AG04449 (cell line): ENCODE measurements around the gene S100A14.

Source experiments
- CTCF ChIA-PET: fragments of 350-600 bp; formaldehyde crosslinking; extraction: SDS; loops from one replicate; lab custom pipeline; 2021; ENCODE audit warnings: antibody characterized with exemption; lab: Yijun Ruan, JAX
- POLR2A ChIA-PET: fragments of 400-600, 350-600 bp; formaldehyde crosslinking; extraction: SDS; loops from one replicate; lab custom pipeline; 2020; ENCODE audit warnings: antibody characterized with exemption, inconsistent platforms; lab: Yijun Ruan, JAX
- DNase-seq: peaks from one replicate; pipeline ENCODE4 v3.0.0-alpha.2; 2010; ENCODE audit warnings: low read depth, low spot score
- H3K4me3 ChIP-seq: 2 replicates; pipeline ENCODE4 v1.5.1; 2011; ENCODE audit warnings: low read depth, mild to moderate bottlenecking, control low read depth, low read length
- TF ChIP-seq, protein P1 (sequence below): IDR thresholded peaks from one replicate; pipeline ENCODE4 v1.5.1; 2011; ENCODE audit warnings: mild to moderate bottlenecking, moderate library complexity, low read length, control low read depth, inconsistent platforms; ENCODE audit not compliant: insufficient read depth; ENCODE audit errors: missing control alignments

Gene S100A14

DNA sequence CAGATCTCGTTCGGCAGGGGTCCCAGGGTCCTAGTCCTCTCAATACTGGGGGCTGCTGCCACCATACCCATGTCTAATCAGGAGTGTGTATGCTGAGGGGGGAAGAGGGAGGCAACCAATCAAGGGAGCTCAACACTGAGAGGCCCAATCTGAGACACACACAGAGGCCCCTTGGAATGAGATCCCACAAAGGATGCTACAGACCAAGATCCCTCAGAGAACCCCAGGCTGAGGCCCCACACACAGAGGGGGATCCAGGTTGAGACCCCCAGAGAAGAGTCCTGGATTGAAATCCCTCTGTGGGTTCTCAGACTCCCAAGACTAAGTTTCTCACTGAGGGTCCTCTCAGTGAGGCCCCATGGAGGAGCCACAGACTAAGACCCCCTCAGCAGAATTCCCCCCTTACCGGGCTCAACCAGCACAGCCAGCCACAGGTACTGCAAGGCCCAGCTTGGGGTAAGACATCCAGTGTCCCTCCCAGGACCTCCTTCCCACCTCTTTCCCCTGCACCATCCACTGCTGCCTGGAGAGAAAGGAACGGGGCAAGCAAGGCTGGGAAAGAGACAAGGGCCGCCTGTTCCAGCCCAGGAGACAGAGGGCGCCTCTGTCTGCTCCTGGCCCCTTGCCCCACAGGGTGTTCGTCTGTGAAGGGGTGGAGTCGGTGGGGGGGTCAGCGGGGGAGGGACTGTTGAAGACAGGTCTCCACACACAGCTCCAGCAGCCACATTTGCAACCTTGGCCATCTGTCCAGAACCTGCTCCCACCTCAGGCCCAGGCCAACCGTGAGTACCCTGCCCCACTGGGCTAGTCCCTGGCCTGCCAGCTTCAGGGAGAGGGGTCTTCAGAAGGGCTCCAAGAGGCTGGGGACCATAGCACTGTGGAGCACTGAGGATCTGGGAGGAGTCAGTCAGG, 11.8 kb upstream of the S100A14 start, which contains the start of gene S100A1:
Gene S100A1, plus strand, starts transcription at position 720 of the 912 bp plus-strand sequence. CDS start 2,088 bp downstream, outside the sequence.
- POLR2A ChIA-PET, result interaction anchor here (0.6 to 2.7 kb wide), 33 partner anchors 9 to 362 kb away, joined by 3 to 127 read pairs (median 5); partner anchors contain the start of genes CREB3L4, DENND4B, ILF2 and INTS3
- CTCF ChIA-PET, result interaction anchor here (0.7 to 14.0 kb wide), 23 partner anchors 10 to 325 kb away, joined by 3 to 178 read pairs (median 4); partner anchors contain the start of genes S100A14, S100A16 and S100A6
- TF ChIP-seq, protein P1, sequence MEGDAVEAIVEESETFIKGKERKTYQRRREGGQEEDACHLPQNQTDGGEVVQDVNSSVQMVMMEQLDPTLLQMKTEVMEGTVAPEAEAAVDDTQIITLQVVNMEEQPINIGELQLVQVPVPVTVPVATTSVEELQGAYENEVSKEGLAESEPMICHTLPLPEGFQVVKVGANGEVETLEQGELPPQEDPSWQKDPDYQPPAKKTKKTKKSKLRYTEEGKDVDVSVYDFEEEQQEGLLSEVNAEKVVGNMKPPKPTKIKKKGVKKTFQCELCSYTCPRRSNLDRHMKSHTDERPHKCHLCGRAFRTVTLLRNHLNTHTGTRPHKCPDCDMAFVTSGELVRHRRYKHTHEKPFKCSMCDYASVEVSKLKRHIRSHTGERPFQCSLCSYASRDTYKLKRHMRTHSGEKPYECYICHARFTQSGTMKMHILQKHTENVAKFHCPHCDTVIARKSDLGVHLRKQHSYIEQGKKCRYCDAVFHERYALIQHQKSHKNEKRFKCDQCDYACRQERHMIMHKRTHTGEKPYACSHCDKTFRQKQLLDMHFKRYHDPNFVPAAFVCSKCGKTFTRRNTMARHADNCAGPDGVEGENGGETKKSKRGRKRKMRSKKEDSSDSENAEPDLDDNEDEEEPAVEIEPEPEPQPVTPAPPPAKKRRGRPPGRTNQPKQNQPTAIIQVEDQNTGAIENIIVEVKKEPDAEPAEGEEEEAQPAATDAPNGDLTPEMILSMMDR, result no peak
- no peak for DNase-seq
- peak within 1 kb of the TSS; percentile 84 for H3K4me3 ChIP-seq

DNA sequence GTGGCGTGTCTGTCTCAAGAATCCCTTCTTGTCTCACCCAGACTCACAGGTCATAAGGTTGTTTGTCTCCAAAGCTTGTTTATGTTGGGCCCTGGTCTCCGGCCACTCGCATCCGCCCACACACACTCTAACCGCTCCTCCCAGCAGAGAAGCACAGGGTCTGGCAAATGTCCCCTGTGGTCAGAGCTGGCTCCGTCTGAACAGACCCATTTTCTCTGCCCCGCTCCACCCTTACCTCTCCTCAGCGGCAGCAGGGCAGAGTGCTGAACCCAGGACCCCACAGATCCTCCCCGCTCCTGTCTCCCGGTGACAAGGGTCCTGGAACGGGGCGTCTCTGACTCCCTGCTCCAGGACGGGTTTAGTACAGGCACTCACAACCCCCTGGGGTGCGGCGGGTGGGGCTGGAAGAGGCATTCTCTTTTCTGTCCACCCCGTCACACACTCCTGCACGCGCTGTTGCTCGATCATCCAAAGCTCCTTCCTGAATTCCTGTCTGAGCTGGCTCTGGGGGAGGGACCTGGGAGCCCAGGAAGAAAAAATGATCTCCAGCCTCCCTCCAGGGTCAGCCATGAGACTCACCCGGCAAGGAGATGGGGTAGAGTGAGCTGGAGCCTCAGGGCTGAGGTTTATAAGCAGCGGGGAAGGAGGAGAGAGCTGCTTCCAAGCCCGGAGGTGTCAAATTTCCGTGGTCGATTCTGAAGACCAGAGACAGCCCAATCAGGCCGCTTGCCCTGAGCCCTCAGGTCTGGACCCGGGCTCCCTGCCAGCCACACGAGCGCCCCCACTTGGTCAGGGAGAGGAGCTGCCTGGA, 11.0 kb upstream of the S100A14 start, which contains the start of gene S100A13:
Gene S100A13, minus strand, starts transcription at position 602 of the 811 bp plus-strand sequence. CDS start 1,033 bp downstream, outside the sequence.
- peak within 1 kb of the TSS; percentile 84 for H3K4me3 ChIP-seq
- peak; percentile 70 for DNase-seq
- CTCF ChIA-PET, result interaction anchor here (0.6 to 14.0 kb wide), 26 partner anchors 9 to 326 kb away, joined by 3 to 178 read pairs (median 4); partner anchors contain the start of genes S100A14, S100A16 and S100A6
- TF ChIP-seq, protein P1, result peak; percentile 84
- POLR2A ChIA-PET, result interaction anchor here (0.6 to 2.7 kb wide), 33 partner anchors 9 to 363 kb away, joined by 3 to 127 read pairs (median 5); partner anchors contain the start of genes CREB3L4, DENND4B, ILF2 and INTS3

DNA sequence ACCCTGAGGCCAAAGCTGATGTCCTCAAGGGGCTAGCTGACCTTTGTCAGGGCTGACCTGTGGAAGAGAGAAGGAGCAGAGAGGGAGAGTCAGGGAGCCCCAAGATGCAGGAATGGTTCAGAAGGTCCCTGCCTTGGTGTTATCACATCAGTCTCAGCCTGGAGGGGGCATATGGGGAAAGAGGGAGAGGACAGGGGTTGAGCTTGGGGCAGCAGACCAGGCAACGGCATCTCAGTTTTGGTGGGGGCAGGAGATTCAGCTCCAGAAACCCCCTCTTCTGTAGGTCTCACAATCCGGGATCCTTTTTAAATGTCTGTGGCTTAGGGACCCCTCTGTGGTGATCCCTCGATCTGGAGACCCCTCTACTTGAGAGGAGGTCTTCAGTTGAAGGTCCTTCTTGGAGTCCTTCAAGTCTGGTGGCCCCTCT, 10.4 kb upstream of the S100A14 start:
- ChIA-PET POLR2A (interaction anchor here (0.5 to 2.7 kb wide), 13 partner anchors 12 to 364 kb away, joined by 3 to 127 read pairs (median 8); partner anchors contain the start of genes CREB3L4, RPS27, S100A14 and S100A16), CTCF (interaction anchor here (1.0 to 14.0 kb wide), 12 partner anchors 10 to 360 kb away, joined by 3 to 178 read pairs (median 8); partner anchors contain the start of genes RAB13, S100A14, S100A16 and S100A6)
- TF ChIP-seq, protein P1, result no peak
- DNase-seq, result no peak
- peak overlapping the region; percentile 84 for H3K4me3 ChIP-seq

DNA sequence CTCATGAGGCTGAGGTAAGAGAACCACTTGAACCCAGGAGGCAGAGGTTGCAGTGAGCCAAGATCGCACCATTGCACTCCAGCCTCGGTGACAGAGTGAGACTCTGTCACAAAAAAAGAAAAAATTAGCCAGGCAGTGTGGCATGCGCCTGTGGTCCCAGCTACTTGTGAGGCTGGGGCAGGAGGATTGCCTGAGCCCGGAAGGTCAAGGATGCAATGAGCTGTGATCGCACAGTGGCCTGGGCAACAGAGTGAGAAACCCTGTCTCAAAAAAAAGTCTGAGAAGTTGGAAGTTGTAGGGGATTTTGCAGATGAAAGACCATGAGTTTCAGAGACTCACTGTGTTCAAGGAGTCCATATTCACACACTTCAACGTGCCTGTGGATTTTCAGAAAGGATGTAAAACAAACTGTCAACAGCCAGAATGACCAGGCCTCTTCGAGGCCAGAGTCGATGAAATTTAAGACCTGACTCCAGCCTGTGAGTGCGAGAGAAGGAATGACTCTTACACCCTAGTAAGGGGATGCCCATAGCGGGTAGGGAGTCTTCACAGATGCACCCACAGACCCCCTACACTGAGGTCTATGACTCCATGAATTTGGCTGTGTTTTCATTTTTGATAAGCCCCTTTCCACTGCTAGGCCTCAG, 9.0 kb upstream of the S100A14 start:
- TF ChIP-seq, protein P1, result no peak
- H3K4me3 ChIP-seq, result no peak overlapping the region
- ChIA-PET CTCF (interaction anchor here (0.5 to 14.0 kb wide), 4 partner anchors 8 to 107 kb away, joined by 3 to 178 read pairs (median 30); partner anchors contain the start of genes S100A14, S100A16 and S100A6), POLR2A (interaction anchor here (0.6 to 2.3 kb wide), 3 partner anchors 10 to 27 kb away, joined by 3 to 8 read pairs (median 3); no protein-coding TSS in a partner anchor)
- no peak for DNase-seq

DNA sequence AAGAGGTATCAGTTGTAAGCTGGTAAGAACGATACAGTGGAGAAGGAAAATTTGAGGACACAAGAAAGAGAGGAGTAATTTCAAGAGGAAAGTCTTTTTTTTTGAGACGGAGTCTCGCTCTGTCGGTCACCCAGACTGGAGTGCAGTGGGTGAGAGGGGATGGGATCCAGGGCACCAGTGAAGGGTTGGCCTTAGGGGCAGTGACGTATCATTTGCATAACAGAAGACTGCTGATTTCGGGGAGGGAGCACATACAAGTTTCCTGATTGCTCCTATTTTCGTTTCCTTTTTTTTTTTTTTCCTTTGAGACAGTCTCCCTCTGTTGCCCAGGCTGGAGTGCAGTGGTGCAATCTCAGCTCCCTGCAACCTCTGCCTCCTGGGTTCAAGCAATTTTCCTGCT, 7.0 kb upstream of the S100A14 start:
- POLR2A ChIA-PET, result interaction anchor here (0.7 to 1.1 kb wide), 2 partner anchors 9 to 13 kb away, joined by 4 to 5 read pairs; no protein-coding TSS in a partner anchor
- DNase-seq, result no peak
- CTCF ChIA-PET, result interaction anchor here (1.1 to 14.0 kb wide), 4 partner anchors 6 to 113 kb away, joined by 3 to 178 read pairs (median 4); partner anchors contain the start of genes CHTOP, S100A14 and S100A16
- no peak overlapping the region for H3K4me3 ChIP-seq
- TF ChIP-seq, protein P1, result no peak
